PC-3 (cell line): ENCODE measurements around the gene MAGEB16.

Experiments used
- CTCF ChIP-seq: fragments of 300-600 bp; sonication (generic); conservative IDR thresholded peaks from 2 replicates; pipeline ENCODE4 v1.5.1; 2017; ENCODE audit warnings: antibody characterized with exemption, low read depth, mild to moderate bottlenecking, low read length
- EZH2phosphoT487 ChIP-seq: fragments of 300-600 bp; sonication (generic); IDR thresholded peaks from 2 replicates; pipeline ENCODE4 v1.6.1; 2018; ENCODE audit warnings: mild to moderate bottlenecking, antibody characterized with exemption, low read length, borderline replicate concordance

- no peak for TF ChIP-seq CTCF
- no peak for TF ChIP-seq EZH2phosphoT487
These were observed 2.3 kb downstream of the MAGEB16 start for GRCh38 chrX:35800474-35800873.
